Heart right ventricle (tissue), 16 donors: ENCODE data around the gene CIAO1. TPM values are rescaled to one million over a fixed set of nuclear protein-coding genes. Genes with fewer than 3 reads are reported as not detected.

ENCODE experiments used
- ATAC-seq, 8 donors: fragments of 200-7000 bp; cut with Tn5 transposase; one replicate each; pipeline ENCODE4 v1.9.1; 2020; ENCODE audit warnings: mild to moderate bottlenecking in 8 of 8, moderate library complexity in 8 of 8, moderate number of reproducible peaks in 1 of 8
- DNase-seq, 2 donors: peaks; one replicate each; pipeline ENCODE4 v3.0.0-alpha.2; 2020
- H3K27ac ChIP-seq, 10 donors: fragments of 200-600 bp; sonication (generic) in 2 of 10; one replicate each; pipeline versions ENCODE4 v1.5.0 to v1.8.0; 2020 to 2022; ENCODE audit warnings: mild to moderate bottlenecking in 3 of 10
- H3K27me3 ChIP-seq, 7 donors: fragments of 200-600 bp; one replicate each; pipeline ENCODE4 v1.8.0; 2021 to 2022; ENCODE audit warnings: mild to moderate bottlenecking in 2 of 7
- H3K36me3 ChIP-seq, 9 donors: fragments of 200-600 bp; sonication (generic) in 1 of 9; one replicate each; pipeline versions ENCODE4 v1.5.0 to v1.8.0; 2020 to 2022; ENCODE audit warnings: mild to moderate bottlenecking in 2 of 9
- H3K4me1 ChIP-seq, 9 donors: fragments of 200-600 bp; sonication (generic) in 1 of 9; one replicate each; pipeline versions ENCODE4 v1.5.0 to v1.8.0; 2020 to 2022; ENCODE audit warnings: mild to moderate bottlenecking in 4 of 9
- H3K4me3 ChIP-seq, 10 donors: fragments of 200-600 bp; sonication (generic) in 2 of 10; one replicate each; pipeline versions ENCODE4 v1.5.0 to v1.8.0; 2020 to 2022; ENCODE audit warnings: mild to moderate bottlenecking in 7 of 10, moderate library complexity in 2 of 10
- H3K9me3 ChIP-seq, 11 donors: fragments of 200-600 bp in 10 of 11; sonication (generic) in 2 of 11; one replicate each; pipeline versions ENCODE4 v1.5.0 to v1.8.0; 2013 to 2022; ENCODE audit warnings: mild to moderate bottlenecking in 2 of 11, control low read depth in 1 of 11, moderate library complexity in 1 of 11
- CTCF ChIP-seq, 9 donors: fragments of 200-600 bp; sonication (generic) in 2 of 9; IDR thresholded peaks; one replicate each; pipeline versions ENCODE4 v1.5.0 to v1.8.0; 2021 to 2022; ENCODE audit warnings: antibody characterized with exemption in 9 of 9, mild to moderate bottlenecking in 5 of 9, moderate library complexity in 1 of 9
- WGBS, 2 donors: extraction: QIAGEN DNeasy Blood & Tissue Kit; methylation state at CpG; one replicate each; pipeline ENCODE4 v1.1.7; 2013; ENCODE audit warnings: inconsistent platforms in 1 of 2; 5-methylcytosine and 5-hydroxymethylcytosine counted together
- intact Hi-C, 10 donors: fragments of 100-400 bp; cut with DNase I; formaldehyde crosslinking; loops; one replicate each; pipeline versions ENCODE4 v1.11.1 to v1.14.2; 2022
- polyA plus RNA-seq, 2 donors: library from polyadenylated mRNA; stranded (reverse); fragments of 200-250 nt; gene quantifications; one replicate each; pipeline ENCODE4 v1.2.3, GENCODE V29; 2013
- total RNA-seq, 10 donors: library from RNA; stranded (reverse); fragmentation: NEBNext Ultra II Directional in 3 of 10; extraction: Animal tissue kit (Norgen Biotek cat#: 25700) in 3 of 10; gene quantifications; one replicate each; pipeline versions ENCODE4 v1.2.1 to v1.2.4, GENCODE V29; 2021 to 2023
- donor health status: Arrhythmogenic right ventricular cardiomyopathy.
- donor health status: ischemic (EF 13 %, LVEDD 7.1; RV severe dilation, severe dysfunction).
- donor health status: healthy with polysubstance abuse.
- donor health status: DM: no; HTN: yes; CAD: no.
- donor health status: DM: no; HTN: no; CAD: no.
- donor health status: ischemic (EF 25% LVEDD 6.9; RV normal size, moderate dysfunction).
- donor health status: ischemic (EF 25% LVEDD 5.7; RV mildly dilated, moderate dysfunction).
- donor health status: healthy.
- donor health status: DM: yes; HTN: yes; CAD: no.
- donor health status: Ischemic cardiomyopathy.
- donor health status: ischemic (EF 35%, LVEDD 5.7; RV mildly dilated, moderate dysfunction).
- donor health status: nonischemic (EF 11% LVEDD 7.7; RV severe dilation, severe dysfunction).
- donor health status: DM: yes; HTN: yes; CAD: no.
- donor health status: PGD.
- donor health status: ischemic (EF 29% LVEDD 5.4; RV normal size, mild dysfunction).
- donor health status: nonischemic (EF 23%, LVEDD 6.1; RV moderate dilation, normal function).

Gene CIAO1
- total and polyA plus RNA-seq, 12 donors, result 22.1 to 72.1 (median 62.4) TPM

GRCh38 chr2:96319396-96319795 lies 53.4 kb downstream of the CIAO1 start:
- ATAC-seq, result no peak
- Histone ChIP-seq H3K27me3 (peaks cover 0 to 51% (median 27%) of the 10 kb centered on the region in 7 donors), H3K36me3 (no peaks in the 10 kb centered on the region), H3K9me3 (no peaks in the 10 kb centered on the region), H3K4me1 (peaks cover 2 to 61% (median 12%) of the 10 kb centered on the region in 9 donors), H3K27ac (no peak overlapping the region), H3K4me3 (no peak overlapping the region)
- DNase-seq, result no peak
- whole genome bisulfite sequencing, 2 donors, result 97 to 100% methylated on average over 1 of the region's 1 CpG
- no peak for TF ChIP-seq CTCF (IDR thresholded peaks at IDR 0.05)
- intact Hi-C loops, result no loop called here

GRCh38 chr2:96320326-96320725 lies 54.3 kb downstream of the CIAO1 start:
- no peak for ATAC-seq

GRCh38 chr2:96320728-96321622 lies 55.0 kb downstream of the CIAO1 start:
- DNase-seq, result peak in 1 of 2 donors; percentile 47
- intact Hi-C loops, result loop anchor here in 1 of 10 donors (1.0 kb wide), 1 partner anchor 188 kb away; no protein-coding TSS in a partner anchor
- WGBS, 2 donors, result 4 to 5% methylated on average over 41 of the region's 41 CpGs
- peak; percentile 46 to 75 (median 64) for ATAC-seq
- TF ChIP-seq CTCF (IDR thresholded peaks at IDR 0.05), result no peak
- Histone ChIP-seq H3K4me1 (peaks cover 2 to 63% (median 20%) of the 10 kb centered on the region in 9 donors), H3K4me3 (peak overlapping the region; percentile 47 to 80 (median 71)), H3K36me3 (no peaks in the 10 kb centered on the region), H3K27ac (peak overlapping the region in 9 of 10 donors; percentile 21 to 84 (median 71)), H3K9me3 (no peaks in the 10 kb centered on the region), H3K27me3 (peaks cover 0 to 57% (median 34%) of the 10 kb centered on the region in 7 donors)

More at GRCh38 chr2:96320326-96320725, 54.3 kb downstream of the CIAO1 start:
- no peaks in the 10 kb centered on the region for H3K36me3 ChIP-seq
- intact Hi-C loops, result no loop called here
- peak overlapping the region in 6 of 10 donors; percentile 70 to 80 (median 72) for H3K4me3 ChIP-seq
- H3K27ac ChIP-seq, result peak overlapping the region in 1 of 10 donors; percentile 84
- H3K9me3 ChIP-seq, result no peaks in the 10 kb centered on the region
- TF ChIP-seq CTCF (IDR thresholded peaks at IDR 0.05), result no peak
- WGBS, 2 donors, result 92 to 93% methylated on average over 3 of the region's 3 CpGs
- H3K4me1 ChIP-seq, result peaks cover 2 to 63% (median 17%) of the 10 kb centered on the region in 9 donors
- no peak for DNase-seq
- H3K27me3 ChIP-seq, result peaks cover 0 to 57% (median 30%) of the 10 kb centered on the region in 7 donors

Other genes starting within 250 kb of the CIAO1 start
- 10 to 100 TPM in 1 of 10 donors, 1 to 10 TPM in 9; 1.7 to 21.6 (median 3.6) TPM for gene GPAT2, start 231.3 kb upstream of the CIAO1 start, total RNA-seq
- 1 to 10 TPM; 4.6 to 9.2 TPM for gene GPAT2, start 231.3 kb upstream of the CIAO1 start, polyA plus RNA-seq
- gene ADRA2B, start 149.7 kb upstream of the CIAO1 start, total RNA-seq, result 1 to 10 TPM; 1.5 to 7.3 (median 3.4) TPM
- 1 to 10 TPM; 1.9 to 5.2 TPM for gene ADRA2B, start 149.7 kb upstream of the CIAO1 start, polyA plus RNA-seq
- gene ASTL, start 127.7 kb upstream of the CIAO1 start, total RNA-seq, result not detected
- under 1 TPM in 1 of 2 donors, not detected in 1; 0.16 TPM for gene ASTL, start 127.7 kb upstream of the CIAO1 start, polyA plus RNA-seq
- 1 to 10 TPM in 9 of 10 donors, under 1 TPM in 1; 0.61 to 6.8 (median 2.5) TPM for gene DUSP2, start 120.8 kb upstream of the CIAO1 start, total RNA-seq
- 10 to 100 TPM in 1 of 2 donors, 1 to 10 TPM in 1; 2.9 to 29.1 TPM for gene DUSP2, start 120.8 kb upstream of the CIAO1 start, polyA plus RNA-seq
- gene STARD7, start 57.4 kb upstream of the CIAO1 start, total RNA-seq, result 100 to 1,000 TPM; 138 to 397 (median 191) TPM
- gene STARD7, start 57.4 kb upstream of the CIAO1 start, polyA plus RNA-seq, result 100 to 1,000 TPM in 1 of 2 donors, 10 to 100 TPM in 1; 50.8 to 312 TPM
- 100 to 1,000 TPM in 4 of 10 donors, 10 to 100 TPM in 6; 72.2 to 113 (median 95.1) TPM for gene TMEM127, start 228 bp upstream of the CIAO1 start, total RNA-seq
- 10 to 100 TPM; 15.2 to 70.6 TPM for gene TMEM127, start 228 bp upstream of the CIAO1 start, polyA plus RNA-seq
- gene SNRNP200, start 39.3 kb downstream of the CIAO1 start, total RNA-seq, result 10 to 100 TPM; 56.2 to 70.5 (median 63.6) TPM
- gene SNRNP200, start 39.3 kb downstream of the CIAO1 start, polyA plus RNA-seq, result 10 to 100 TPM; 49.2 to 67.5 TPM
- 1 to 10 TPM in 7 of 10 donors, under 1 TPM in 3; 0.30 to 3.4 (median 1.2) TPM for gene ITPRIPL1, start 59.1 kb downstream of the CIAO1 start, total RNA-seq
- gene ITPRIPL1, start 59.1 kb downstream of the CIAO1 start, polyA plus RNA-seq, result 1 to 10 TPM in 1 of 2 donors, under 1 TPM in 1; 0.68 to 1.1 TPM
- 1 to 10 TPM in 2 of 10 donors, under 1 TPM in 8; 0.21 to 3.4 (median 0.51) TPM for gene NCAPH, start 69.5 kb downstream of the CIAO1 start, total RNA-seq
- gene NCAPH, start 69.5 kb downstream of the CIAO1 start, polyA plus RNA-seq, result under 1 TPM; 0.35 to 0.95 TPM
- gene NEURL3, start 239.1 kb downstream of the CIAO1 start, total RNA-seq, result under 1 TPM in 2 of 10 donors, not detected in 8; 0.37 to 0.67 TPM
- gene NEURL3, start 239.1 kb downstream of the CIAO1 start, polyA plus RNA-seq, result under 1 TPM; 0.06 to 0.22 TPM